Fibroblast of pulmonary artery (primary cell): ENCODE results near the gene IZUMO2.

Experiments
- DNase-seq: peaks from one replicate; pipeline ENCODE4 v3.0.0-alpha.2; 2010; ENCODE audit warnings: low read depth
- H3K4me3 ChIP-seq: replicated peaks from 2 replicates; pipeline ENCODE4 v1.5.1; 2011; ENCODE audit warnings: low read depth, mild to moderate bottlenecking, control low read depth, low read length, moderate library complexity
- CTCF ChIP-seq: IDR thresholded peaks from 2 replicates; pipeline ENCODE4 v1.5.1; 2011; ENCODE audit warnings: mild to moderate bottlenecking, control low read depth, low read length, inconsistent platforms; ENCODE audit errors: missing control alignments

The IZUMO2 gene

DNA sequence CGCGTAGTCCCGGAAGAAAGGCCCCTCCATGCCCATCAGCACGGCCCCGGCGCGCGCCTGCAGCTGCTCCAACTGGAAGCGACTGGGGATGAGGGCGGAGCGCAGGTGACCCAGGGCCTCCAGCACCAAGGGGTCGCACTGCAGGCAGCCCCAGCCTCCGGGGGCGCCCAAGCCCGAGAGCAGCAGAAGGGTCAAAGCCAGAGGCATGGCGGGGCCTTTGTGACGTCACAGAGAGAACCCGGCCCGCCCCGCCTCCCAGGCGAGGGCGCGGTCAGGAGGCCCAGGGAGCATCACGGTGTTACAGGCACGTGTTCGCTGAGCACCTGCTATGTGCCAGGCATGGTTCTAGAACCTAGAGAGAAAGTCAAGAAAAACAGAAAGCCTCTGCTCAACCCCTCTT, at the start of gene IZUMO2:
Gene IZUMO2 (minus strand): TSS at position 294 of the 400 bp plus-strand sequence. CDS start 87 bp downstream, at position 207.
- no peak for DNase-seq
- no peak within 1 kb of the TSS for H3K4me3 ChIP-seq
- TF ChIP-seq CTCF: no peak

DNA sequence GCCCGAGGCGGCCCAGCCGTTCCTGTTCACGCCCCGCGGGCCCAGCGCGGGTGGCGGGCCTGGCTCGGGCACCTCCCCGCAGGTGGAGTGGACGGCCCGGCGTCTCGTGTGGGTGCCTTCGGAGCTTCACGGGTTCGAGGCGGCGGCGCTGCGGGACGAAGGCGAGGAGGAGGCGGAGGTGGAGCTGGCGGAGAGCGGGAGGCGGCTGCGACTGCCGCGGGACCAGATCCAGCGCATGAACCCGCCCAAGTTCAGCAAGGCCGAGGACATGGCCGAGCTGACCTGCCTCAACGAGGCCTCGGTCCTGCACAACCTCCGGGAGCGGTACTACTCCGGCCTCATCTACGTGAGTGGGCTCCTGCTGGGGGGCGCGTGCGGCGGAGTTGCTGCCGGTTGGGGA, 47.3 kb upstream of the IZUMO2 start:
- no peak for DNase-seq
- no peak overlapping the region for H3K4me3 ChIP-seq
- no peak for TF ChIP-seq CTCF

GRCh38 chr19:50209131-50209530, 46.0 kb upstream of the IZUMO2 start:
- DNase-seq: no peak
- TF ChIP-seq CTCF: no peak
- no peak overlapping the region for H3K4me3 ChIP-seq

DNA sequence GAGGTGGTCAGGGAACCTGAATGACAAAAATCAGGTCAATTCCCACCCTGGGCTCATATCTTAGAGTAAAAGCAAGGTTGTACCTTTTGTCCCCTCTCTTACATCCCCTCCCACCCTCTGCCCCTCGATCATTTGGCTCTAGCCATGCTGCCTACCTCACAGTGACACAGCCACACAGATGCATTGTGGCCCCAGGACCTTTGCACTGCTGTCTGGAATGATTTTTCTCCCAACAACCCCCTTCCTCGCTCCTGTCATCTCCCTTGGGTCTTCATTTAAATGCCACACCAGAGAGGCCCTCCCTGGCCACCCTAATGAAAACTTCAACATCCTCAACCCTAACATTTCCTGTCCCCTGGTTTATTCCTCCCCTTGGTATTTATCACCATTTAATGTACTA, 44.6 kb upstream of the IZUMO2 start:
- TF ChIP-seq CTCF: no peak
- DNase-seq: no peak

DNA sequence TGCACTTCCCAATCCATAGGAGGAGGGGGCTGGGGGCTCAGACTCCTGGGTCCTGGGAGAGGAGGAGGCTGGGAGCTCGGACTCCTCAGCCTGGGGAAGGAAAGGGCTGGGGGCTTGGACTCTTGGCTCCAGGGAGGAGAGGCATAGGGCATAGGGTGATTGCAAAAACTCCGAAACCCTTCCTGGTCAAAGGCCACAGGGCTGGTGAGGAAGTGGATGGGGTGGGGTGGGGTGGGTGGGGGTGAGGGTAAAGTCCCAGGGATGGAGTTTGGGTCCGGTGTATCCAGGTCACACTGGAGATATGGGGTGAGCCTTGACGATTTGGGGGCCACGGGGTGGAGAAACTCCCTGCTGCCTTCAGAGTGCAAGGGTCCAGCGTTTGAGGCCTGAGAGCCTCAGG, 43.1 kb upstream of the IZUMO2 start:
- no peak for DNase-seq
- TF ChIP-seq CTCF: no peak
- no peak overlapping the region for H3K4me3 ChIP-seq

More for the DNA sequence above, 44.6 kb upstream of the IZUMO2 start:
- no peak overlapping the region for H3K4me3 ChIP-seq

DNA sequence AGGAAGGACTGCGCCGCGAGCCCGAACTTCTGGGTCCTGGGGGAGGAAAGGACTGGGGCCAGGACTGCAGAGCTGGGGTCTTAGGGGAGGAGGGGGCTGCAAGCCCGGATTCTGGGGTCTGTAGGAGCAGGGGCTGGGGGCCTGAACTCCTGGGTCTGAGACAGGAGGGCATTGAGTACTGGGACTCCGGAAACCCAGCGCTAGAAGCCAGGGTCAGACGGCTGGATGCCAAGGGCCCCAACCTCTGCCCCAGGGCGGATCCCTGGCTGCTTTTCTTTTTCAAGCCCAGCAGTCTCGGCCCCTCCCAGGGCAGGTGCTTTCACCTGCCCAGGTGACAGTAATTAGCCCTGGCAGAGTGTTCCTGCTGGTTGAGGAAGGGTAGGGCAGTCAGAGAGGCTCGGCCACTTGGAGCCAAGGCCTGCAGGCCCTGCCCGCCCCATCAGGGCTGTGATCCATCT, 42.6 kb upstream of the IZUMO2 start:
- TF ChIP-seq CTCF: no peak
- H3K4me3 ChIP-seq: no peak overlapping the region
- DNase-seq: no peak

DNA sequence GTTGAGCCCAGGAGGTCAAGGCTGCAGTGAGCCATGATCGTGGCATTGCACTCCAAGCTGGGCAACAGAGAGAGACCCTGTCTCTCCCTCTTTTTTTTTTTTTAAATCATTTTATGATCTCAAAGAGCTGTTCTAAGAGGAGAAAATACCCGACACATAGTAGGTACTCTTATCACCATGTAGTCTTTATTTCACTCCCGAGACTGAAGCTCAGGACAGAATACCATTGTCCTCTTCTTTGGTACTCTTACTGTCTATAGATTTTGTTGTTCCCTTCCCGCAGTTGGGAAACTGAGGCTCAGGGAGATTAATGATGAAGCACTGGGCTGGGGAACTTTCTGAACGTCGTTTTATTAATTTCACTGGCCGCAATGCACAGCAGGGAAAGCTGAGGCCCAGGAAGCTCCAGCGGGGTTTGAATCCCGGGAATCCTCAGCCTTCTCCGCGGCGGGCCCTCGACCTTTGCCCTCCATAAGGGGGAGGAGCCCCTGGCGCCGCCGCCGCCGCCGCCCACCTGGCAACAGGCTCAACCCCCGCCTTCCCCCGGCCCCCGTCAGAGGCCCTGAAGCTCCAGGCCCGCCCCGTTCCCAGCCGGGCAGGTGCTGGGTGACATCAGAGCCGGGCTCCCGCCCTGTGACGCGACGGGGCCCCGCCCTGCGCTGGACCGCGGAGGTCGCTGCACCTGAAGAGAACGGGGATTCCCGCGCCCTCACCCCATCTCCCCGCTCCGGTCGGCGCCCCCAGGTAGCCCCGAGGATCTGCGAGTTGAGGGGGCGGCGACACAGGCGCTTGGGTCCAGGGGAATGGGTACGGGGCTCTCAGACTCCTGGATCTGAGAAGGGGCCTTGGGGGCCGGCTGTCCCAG, 42.0 kb upstream of the IZUMO2 start:
- no peak for DNase-seq
- no peak overlapping the region for H3K4me3 ChIP-seq
- no peak for TF ChIP-seq CTCF
